Fibroblast of the conjunctiva (primary cell): ENCODE results near the gene CD8B.
"Not testable (repeated sequence)": the region's sequence is repeated elsewhere in the genome, so short reads cannot be mapped to it uniquely, and the experiment has no call there.

Source experiments
- DNase-seq: peaks from one replicate; pipeline ENCODE4 v3.0.0-alpha.2; 2010; ENCODE audit warnings: low read depth

Gene CD8B

GRCh38 chr2:86836915-86837695 lies 24.6 kb downstream of the CD8B start:
- DNase-seq: peak; percentile 51

GRCh38 chr2:86835548-86835889 lies 26.2 kb downstream of the CD8B start:
- not testable (repeated sequence) for DNase-seq

- no peak for DNase-seq
Measured at GRCh38 chr2:86833315-86833714, 28.4 kb downstream of the CD8B start.

- DNase-seq: no peak
Measured at GRCh38 chr2:86832334-86833096, 29.2 kb downstream of the CD8B start.

GRCh38 chr2:86831537-86831936 lies 30.1 kb downstream of the CD8B start:
- DNase-seq: no peak

- no peak for DNase-seq
Measured at GRCh38 chr2:86826951-86827350, 34.7 kb downstream of the CD8B start.

GRCh38 chr2:86825693-86826381 lies 35.8 kb downstream of the CD8B start:
- DNase-seq: no peak

GRCh38 chr2:86825036-86825692 lies 36.5 kb downstream of the CD8B start:
- no peak for DNase-seq

GRCh38 chr2:86822668-86823345 lies 38.9 kb downstream of the CD8B start:
- no peak for DNase-seq

GRCh38 chr2:86821842-86822241 lies 39.8 kb downstream of the CD8B start:
- no peak for DNase-seq

- DNase-seq: no peak
Measured at GRCh38 chr2:86821306-86821705, 40.4 kb downstream of the CD8B start.

- DNase-seq: no peak
Measured at GRCh38 chr2:86818957-86819356, 42.7 kb downstream of the CD8B start.

GRCh38 chr2:86818114-86818801 lies 43.4 kb downstream of the CD8B start:
- no peak for DNase-seq

- no peak for DNase-seq
Measured at GRCh38 chr2:86815611-86816010, 46.1 kb downstream of the CD8B start.

- DNase-seq: no peak
Measured at GRCh38 chr2:86809481-86810121, 52.1 kb downstream of the CD8B start.

- DNase-seq: peak; percentile 63
Measured at GRCh38 chr2:86808315-86809161, 53.1 kb downstream of the CD8B start.

- DNase-seq: no peak
Measured at GRCh38 chr2:86807468-86808275, 54.0 kb downstream of the CD8B start.

- DNase-seq: no peak
Measured at GRCh38 chr2:86807133-86807467, 54.6 kb downstream of the CD8B start.
